GM19193 (cell line): ENCODE data around the gene MMS19.

Source experiments
- POLR2A ChIP-seq: IDR thresholded peaks from 4 replicates; pipeline ENCODE4 v1.6.1; 2011; ENCODE audit not compliant: insufficient read depth, insufficient read length; ENCODE audit errors: extremely low read depth

The MMS19 gene

DNA sequence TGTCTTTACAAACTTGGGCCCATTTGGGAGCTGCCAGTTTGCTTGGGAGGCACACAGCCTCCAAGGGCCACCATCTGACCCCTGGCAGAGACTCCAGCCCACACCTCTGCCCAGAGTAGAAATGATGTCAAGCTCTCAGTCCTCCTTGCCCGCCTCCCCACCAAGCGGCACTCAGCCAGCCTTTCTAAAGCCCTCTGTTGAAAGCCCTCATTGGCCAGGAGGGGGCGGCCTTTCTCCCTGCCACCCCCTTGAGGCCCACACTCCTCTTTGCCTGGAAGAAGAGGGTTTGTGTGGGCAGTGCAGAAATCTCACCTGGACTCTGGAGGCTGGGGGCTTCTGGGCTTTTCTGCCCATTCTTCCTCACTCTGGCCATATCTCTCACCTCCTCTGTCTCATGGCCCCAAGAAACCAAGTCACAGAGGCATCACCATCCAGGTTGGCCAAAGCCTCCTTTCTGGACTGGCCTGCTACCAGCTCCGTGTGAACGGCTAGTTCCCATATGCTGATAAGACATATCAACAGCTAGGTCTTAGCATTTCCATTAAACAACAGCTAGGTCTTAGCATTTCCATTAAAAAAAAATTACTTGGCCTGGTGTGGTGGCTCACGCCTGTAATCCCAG is 36.6 kb upstream of the MMS19 start:
- TF ChIP-seq POLR2A: no peak

DNA sequence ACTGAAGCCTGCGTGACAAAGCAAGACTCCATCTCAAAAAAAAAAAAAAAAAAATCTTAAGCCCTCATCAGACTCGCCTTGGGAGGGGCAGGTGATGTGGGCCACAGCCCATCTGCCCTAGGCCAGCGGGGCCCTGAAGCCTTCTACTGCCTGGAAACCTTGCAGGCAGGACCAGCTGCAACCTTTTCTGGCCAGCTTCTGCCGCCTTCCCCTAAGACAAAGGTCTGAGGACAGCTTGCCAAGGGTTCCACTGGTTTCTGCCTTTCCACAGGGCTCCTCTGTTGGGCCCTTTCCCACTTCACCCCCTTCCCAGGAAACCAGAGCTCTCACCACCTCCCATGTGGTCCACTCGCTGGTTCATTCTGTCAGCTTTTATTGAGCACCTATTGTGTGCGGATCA is 35.7 kb upstream of the MMS19 start:
- no peak for TF ChIP-seq POLR2A

DNA sequence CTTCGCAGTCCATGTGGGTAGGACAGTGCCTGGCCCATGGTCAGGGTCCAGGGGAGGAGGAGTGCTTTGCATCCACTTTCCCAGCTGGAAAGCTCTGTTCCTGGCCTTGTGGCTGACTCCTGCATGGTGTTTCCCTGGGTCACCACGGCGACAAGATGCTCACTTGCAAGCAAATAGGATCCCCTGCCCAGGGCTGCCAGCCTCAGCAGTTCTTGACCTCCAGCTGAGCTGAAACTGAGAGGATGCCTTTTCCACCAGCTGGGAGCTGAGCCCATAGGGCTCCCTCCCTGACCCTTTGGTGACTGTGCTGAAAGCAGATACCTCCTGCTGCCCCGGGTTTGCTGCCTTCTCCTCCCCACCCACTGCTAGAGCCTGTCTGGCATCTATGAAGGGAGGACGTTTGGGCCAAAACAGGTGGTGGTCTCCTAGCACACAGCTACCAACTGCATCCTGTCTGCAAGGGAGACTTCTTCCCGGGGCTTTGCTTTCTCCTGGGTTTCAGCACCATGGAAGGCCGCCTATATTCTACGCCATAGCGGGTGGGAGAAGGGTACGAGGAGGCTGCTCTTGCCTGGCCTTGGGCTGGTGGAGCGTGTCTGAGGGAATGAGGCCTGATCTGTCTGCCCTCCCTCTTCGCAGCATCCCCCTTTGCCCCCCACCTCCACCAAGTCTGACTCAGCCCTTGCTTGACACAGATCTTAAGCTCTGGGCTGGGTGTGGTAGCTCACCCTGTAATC is 34.9 kb upstream of the MMS19 start:
- no peak for TF ChIP-seq POLR2A

DNA sequence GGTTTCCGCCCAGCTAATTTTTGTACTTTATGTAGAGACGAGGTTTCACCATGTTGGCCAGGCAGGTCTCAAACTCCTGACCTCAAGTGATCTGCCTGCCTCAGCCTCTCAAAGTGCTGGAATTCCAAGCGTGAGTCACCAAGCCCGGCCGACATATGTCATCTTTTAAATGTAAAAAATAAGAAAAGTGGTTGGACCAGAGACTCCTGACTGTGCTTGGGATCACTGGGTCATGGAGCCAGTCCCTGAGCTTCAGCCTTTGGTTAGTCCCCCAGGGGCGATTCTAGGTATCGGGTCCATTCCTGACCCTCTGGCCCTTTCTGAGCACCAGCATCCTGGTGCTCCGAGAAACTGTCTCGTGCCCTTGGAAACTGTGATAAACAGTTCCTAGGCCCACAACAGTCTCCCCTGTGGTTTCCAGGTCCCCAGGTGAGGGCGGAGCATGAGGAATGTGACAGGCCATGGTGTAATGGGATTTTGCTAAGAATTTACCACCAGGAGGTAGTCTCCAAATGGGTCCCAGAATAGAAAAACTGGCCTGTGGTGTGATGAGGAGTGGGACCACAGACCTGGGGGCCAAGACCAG is 33.3 kb upstream of the MMS19 start:
- TF ChIP-seq POLR2A: no peak

DNA sequence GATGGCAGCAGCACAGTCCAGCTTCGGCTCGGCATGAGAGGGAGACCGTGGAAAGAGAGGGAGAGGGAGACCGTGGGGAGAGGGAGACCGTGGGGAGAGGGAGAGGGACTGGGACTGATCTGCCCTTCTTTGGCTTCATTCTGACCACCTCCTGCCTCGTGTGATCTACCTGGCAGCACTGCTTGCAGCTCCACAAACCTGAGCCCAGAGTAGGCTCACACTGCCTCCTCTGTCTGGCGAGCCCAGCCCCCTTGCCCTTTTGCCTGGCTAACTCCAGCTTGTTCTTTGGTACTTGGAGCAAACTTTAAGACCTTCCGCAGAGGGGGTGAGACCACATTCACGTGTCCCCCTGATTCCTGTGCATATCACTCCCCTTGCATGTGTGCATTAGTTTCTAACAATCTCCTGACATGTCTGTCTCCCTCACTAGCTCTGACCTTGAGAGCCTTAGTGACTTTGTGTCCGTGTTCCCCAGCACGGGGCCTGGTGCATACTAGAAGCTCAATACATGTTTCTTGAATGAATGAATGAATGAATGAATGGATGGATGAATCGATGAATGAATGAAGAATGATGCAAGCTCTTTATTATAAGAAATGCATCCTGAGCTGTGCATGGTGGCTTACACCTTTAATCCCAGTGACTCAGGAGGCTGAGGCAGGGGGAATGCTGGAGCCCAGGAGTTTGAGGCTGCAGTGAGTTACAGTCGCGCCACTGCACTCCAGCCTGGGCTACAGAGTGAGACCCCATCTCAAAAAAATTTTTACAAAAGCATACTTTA is 31.7 kb upstream of the MMS19 start:
- TF ChIP-seq POLR2A: no peak

DNA sequence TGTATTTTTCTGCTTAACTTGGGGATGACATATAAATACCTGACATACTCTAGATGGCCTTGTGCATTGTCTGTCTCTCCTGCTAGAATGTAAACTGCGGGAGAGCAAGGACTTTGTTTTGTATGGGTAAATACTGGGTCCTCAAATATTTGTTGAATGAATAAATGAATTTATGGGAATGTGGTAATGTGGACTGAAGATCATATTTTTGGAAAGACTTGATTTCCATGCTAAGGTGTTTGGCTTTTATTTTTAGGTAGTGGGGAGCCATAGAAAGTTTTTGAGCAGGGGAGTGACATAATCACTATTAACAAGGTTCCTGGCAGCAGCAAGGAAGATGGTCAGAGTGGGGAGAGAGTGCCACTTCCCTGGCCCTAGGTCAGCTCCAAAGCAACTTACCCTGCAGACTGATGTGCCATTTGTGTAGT is 27.5 kb upstream of the MMS19 start:
- no peak for TF ChIP-seq POLR2A

DNA sequence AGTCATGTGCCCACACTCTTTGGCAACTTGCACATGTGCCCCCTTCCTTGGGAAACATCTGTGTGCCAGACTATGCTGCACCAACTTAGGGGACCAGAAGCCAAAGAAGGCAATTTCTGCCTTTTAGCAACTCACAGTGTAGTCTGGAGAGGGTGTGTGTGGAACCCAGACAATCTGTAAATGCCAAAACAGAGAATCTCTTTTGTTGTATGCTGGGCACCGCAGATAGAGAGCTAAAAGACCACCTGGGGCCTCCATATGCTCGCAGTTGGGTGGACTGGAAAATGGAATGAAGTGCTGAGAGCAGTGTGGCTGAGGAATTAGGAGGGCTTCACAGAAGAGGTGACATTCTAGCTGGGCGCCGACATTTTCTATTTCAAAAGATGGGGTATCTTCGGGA is 26.9 kb upstream of the MMS19 start:
- TF ChIP-seq POLR2A: no peak

DNA sequence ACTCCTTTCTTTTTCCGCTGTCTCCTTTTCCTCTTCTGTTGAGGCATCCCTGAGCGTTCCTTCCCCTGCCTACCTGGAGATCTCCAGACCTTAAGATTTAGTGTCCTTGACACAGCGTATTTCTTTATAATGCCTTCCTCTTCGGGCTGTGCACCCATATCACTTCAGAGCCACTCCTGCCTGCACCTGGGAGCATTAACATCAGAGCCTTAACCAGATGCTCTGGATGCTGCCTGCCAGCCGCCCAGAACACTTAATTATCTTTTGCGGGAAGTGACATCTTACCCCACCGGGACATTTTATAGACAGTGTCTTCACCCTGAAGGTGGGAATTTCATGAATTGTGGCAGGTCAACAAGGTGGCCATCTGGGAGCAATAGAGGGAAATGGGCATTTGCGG is 24.7 kb upstream of the MMS19 start:
- TF ChIP-seq POLR2A: no peak

DNA sequence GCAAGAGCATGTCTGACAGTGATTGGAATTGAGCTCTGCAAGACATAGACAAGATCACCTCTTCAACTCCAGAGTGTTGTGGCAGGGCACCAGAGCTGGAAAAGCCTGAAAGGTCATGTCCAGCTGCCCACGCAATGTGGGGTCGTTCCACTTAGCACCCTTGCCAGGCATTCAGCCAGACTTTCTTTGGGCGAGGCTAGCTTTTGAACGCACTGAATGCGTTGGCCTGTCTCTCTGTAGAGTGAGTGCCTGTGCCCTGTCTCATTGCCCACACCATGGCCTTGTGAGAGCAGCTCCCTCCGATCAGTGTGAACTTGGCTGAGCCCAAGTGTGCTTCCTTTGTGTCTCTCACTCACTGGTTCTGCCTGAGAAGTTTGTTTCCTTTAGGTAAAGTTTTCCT is 23.8 kb upstream of the MMS19 start:
- no peak for TF ChIP-seq POLR2A

DNA sequence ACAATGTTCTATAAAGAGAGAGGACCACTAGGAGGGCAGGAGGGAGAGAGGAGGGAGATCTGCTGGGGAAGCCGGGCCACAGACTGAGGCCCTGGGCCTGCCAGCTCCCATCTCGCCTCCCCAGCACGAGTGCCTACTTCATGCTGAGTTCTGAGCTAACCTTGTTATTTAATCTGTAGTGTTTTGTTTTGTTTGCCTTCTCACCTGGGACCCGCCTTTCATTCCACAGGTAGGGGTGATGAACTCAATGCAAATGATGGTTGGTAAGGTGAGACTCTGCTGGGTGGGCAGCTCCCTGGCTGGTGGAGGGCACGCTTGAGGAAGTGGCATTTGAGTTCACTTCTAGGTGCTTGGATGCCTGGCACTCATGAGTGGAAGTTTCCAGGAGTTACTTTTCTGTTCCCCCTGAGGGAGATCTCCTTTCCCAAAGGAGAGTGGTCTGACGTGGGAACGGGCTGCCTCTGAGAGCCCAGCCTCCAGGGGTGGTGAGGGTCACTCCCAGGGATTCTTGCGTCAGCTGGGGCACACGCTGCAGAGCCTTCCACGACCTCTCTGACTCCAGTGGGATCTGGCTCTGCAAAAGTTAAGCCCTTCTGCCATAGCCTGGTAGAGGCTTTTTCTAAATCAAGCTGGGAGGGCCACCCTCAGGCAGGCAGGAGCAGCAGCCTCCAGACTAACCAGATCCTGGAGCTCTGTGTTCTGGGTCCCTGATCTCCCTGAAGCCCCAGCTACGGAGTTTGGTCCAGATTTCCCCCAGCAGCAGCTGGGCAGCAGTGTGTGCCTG is 22.9 kb upstream of the MMS19 start:
- TF ChIP-seq POLR2A: no peak

DNA sequence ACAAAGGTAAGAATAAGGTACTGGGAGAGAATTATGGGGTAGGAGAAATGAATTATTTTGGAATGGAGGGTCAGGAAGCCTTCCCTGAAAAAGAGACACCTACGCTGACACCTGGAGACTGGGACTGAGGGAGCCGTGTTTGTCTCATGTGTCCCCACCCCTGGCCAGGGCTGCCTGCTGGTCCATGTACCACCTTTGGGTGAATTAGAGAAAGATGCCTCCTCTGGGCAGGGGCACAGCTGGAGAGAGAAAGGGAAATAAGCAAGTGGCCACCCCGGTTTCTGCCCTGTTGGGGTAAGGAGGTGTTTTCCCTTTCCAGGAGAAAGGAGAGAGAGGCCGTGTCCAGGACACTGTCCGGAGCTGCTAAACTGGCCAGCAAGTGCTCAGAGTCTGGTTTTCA is 22.3 kb upstream of the MMS19 start:
- TF ChIP-seq POLR2A: no peak

DNA sequence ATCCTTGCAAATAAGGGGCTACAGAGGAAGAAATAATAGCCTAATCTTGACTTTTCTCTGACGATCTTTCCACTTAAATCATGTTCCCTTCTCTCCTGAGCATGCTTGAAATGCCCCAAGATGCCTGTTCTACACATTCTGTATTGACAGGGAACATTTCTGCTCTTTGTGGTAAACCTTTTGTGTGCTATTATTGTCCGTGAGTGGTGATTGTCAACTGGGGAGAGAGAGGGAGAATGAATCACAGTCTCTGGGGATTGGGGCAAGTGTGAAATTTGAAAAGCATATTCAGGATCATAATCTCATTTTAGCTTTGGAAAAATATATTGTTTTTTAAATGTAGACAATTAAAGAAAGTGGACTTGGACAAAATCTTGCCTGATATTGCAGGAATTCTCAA is 21.1 kb upstream of the MMS19 start:
- no peak for TF ChIP-seq POLR2A

DNA sequence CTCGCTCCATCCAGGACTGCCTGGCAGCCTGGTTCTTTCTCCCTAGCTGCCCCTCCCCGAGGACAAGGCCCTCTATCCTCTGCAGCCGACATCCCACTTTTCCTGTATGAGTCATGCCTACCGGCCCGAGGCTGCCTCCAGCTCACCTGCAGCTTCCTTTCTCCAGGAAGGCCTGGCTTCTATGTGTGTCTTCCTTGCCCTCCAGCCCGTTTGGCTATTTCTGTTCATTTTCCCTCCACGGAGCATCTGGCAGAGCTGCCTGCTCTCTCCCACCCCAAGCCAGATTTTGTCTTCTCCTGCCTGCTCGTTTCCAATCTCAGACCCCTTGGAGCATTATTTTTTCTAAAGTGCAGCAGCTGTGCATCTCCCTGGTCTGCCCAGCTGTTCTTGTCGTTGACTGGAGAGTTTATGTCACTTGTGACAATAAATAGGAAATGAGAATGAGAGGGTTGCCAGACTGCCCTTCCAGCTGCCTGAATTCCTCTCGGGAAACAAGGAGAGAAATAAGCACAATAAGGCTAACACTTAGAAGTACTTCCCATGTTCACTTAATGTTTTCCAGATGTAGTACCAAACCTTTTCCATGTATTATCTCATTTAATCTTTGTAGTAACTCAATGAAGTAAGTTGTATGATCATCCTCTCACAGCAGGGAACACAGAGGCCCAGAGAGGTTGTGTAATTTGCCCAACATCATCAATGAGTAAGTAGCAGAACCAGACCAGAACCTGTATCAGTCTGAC is 20.2 kb upstream of the MMS19 start:
- no peak for TF ChIP-seq POLR2A

DNA sequence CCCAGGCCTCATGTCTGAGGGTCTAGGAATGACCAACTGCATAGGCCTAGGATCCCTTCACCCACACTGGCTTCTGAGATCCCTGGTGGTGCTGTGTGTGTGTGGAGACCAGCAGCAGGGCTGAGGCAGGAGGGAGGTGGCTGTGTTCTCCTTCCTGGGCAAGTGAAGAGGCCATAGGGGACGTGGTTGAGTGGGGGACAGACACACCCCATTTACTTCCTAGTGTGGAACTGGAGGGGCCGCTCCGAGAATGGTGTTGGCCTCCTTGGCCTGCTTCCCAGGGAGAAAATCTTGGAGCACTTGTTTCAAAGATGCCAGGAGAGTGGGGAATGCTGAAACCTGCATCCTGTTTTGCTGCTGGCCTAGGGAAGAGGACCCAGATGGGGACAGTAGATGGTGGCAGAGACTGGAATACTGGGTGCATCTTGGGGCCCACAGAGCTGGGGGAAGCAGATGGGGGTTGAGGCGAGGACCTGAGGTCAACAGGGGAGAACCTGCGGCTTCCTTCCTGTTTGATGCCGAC is 19.6 kb upstream of the MMS19 start:
- no peak for TF ChIP-seq POLR2A
